K562 (cell line): ENCODE measurements around the gene PACRG.

Experiments used
- ATF2 ChIP-seq: sonication (generic); formaldehyde crosslinking; IDR thresholded peaks from 2 replicates; pipeline ENCODE4 v1.8.1; 2022; ENCODE audit warnings: missing genetic modification reagents
- CEBPB ChIP-seq: fragments of 450-650 bp; IDR thresholded peaks from 2 replicates; pipeline ENCODE4 v1.6.1; 2016; ENCODE audit warnings: missing genetic modification characterization, missing compliant biosample characterization
- MCM3 ChIP-seq: fragments of 450-650 bp; IDR thresholded peaks from 2 replicates; pipeline ENCODE4 v1.6.1; 2016
- NFIC ChIP-seq: fragments of 450-650 bp; IDR thresholded peaks from 2 replicates; pipeline ENCODE4 v1.6.1; 2017; ENCODE audit warnings: mild to moderate bottlenecking, inconsistent platforms
- TAF15 ChIP-seq: fragments of 200-400 bp; formaldehyde crosslinking; IDR thresholded peaks from 2 replicates; pipeline ENCODE4 v1.6.1; 2017; ENCODE audit warnings: mild to moderate bottlenecking, low read depth, low read length, moderate library complexity

- TF ChIP-seq TAF15 (no peak), ATF2 (CRISPR knock-in tag) (no peak), CEBPB (tag) (no peak), MCM3 (no peak), NFIC (no peak)
Measured at GRCh38 chr6:163147994-163148393, 420.2 kb downstream of the PACRG start.
